Measurements from ENCODE around the gene DPPA5.

Gene DPPA5

DNA sequence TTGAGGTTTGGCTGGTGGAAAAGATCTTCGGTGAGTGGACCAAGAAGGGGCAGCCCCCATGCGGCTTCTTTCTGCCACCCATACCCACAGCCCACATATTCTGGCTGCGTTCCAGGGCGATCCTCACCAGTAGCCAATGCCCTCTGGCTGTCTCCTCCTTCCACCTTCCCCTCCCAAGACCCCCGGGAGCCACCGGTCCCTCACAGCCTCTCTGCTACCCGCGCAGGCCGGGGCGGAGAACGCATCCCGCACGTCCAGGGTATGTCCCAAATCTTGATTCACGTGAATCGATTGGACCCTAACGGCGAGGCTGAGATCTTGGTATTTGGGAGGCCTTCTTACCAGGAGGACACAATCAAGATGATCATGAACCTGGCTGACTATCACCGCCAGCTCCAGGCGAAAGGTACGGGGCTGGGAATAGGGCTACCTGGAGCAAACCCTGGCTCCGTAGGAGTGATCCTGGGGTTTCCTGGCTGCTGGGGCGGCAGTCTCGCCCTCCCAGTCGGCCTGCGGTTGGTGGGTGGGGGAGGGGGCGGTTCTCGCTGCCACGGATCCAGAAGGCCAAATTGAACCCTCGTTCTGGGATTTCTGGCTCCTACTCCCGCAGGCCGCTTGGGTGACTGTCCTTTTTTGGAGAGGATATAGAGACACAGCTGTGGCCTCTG lies 8.9 kb upstream of the DPPA5 start:
- no peak overlapping the region for H3K4me3 ChIP-seq (ENCODE audit: low read length, poor library complexity, severe bottlenecking)
- H3K9me3 ChIP-seq (ENCODE audit: insufficient read depth, low read depth, low read length) = no peaks in the 10 kb centered on the region
- no peak for TF ChIP-seq EZH2phosphoT487 (IDR thresholded peaks at IDR 0.05; ENCODE audit: borderline replicate concordance)
- TF ChIP-seq, protein P1, sequence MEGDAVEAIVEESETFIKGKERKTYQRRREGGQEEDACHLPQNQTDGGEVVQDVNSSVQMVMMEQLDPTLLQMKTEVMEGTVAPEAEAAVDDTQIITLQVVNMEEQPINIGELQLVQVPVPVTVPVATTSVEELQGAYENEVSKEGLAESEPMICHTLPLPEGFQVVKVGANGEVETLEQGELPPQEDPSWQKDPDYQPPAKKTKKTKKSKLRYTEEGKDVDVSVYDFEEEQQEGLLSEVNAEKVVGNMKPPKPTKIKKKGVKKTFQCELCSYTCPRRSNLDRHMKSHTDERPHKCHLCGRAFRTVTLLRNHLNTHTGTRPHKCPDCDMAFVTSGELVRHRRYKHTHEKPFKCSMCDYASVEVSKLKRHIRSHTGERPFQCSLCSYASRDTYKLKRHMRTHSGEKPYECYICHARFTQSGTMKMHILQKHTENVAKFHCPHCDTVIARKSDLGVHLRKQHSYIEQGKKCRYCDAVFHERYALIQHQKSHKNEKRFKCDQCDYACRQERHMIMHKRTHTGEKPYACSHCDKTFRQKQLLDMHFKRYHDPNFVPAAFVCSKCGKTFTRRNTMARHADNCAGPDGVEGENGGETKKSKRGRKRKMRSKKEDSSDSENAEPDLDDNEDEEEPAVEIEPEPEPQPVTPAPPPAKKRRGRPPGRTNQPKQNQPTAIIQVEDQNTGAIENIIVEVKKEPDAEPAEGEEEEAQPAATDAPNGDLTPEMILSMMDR (conservative IDR thresholded peaks at IDR 0.05; ENCODE audit: low read length) = no peak
- no peaks in the 10 kb centered on the region for H3K79me2 ChIP-seq (ENCODE audit: insufficient read depth, low read length)
- no peaks in the 10 kb centered on the region for H3K4me1 ChIP-seq (ENCODE audit: insufficient read depth, low read length, poor library complexity, severe bottlenecking)
- no peaks in the 10 kb centered on the region for H3K9me2 ChIP-seq (replicated peaks; ENCODE audit: low read depth, low read length)
- H3K36me3 ChIP-seq (ENCODE audit: insufficient read depth, low read length) = no peaks in the 10 kb centered on the region
- no peak overlapping the region for H3K4me2 ChIP-seq (ENCODE audit: low read depth, low read length, poor library complexity, severe bottlenecking)
- no peaks in the 10 kb centered on the region for H3F3A ChIP-seq (ENCODE audit: low read depth)
- H3K27me3 ChIP-seq (ENCODE audit: insufficient read depth, low read length, poor library complexity, severe bottlenecking) = no peaks in the 10 kb centered on the region
- H3K9ac ChIP-seq (ENCODE audit: low read depth, low read length, poor library complexity, severe bottlenecking) = no peak overlapping the region
- H4K20me1 ChIP-seq (ENCODE audit: insufficient read depth, low read length, poor library complexity, severe bottlenecking) = no peaks in the 10 kb centered on the region
- H2AFZ ChIP-seq (ENCODE audit: low read length) = no peak overlapping the region

DNA sequence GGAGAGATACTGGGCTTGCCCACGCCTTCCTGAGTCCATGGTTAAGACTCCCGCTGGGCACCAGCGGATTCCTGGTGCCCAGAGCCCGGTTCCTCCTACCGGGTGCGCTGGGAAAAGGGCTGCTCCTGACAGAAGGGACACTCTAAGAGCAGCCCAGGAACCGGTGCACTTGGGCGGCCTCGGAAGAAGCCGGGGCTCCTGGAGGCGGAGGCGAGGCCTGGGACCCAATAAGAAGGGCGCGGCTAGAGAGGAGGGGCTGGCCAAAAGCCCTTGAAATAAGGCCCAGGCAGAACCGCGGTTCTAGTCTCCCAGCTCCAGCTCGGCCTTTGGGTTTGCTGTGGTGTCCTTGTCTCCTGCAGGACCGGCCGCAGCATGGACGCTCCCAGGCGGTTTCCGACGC lies 8.3 kb upstream of the DPPA5 start, which contains the start of gene KHDC3L:
Gene KHDC3L, plus strand, starts transcription at position 301 of the 400 bp plus-strand sequence. Its CDS starts 72 bp downstream, at position 373.
- no peak for TF ChIP-seq EZH2phosphoT487 (IDR thresholded peaks at IDR 0.05; ENCODE audit: borderline replicate concordance)
- TF ChIP-seq, protein P1 (conservative IDR thresholded peaks at IDR 0.05; ENCODE audit: low read length) = no peak
- Histone ChIP-seq H3K4me3 (ENCODE audit: low read length, poor library complexity, severe bottlenecking) (no peak within 1 kb of the TSS), H3K9me3 (ENCODE audit: insufficient read depth, low read depth, low read length) (no peaks in the 10 kb centered on the region), H3K27me3 (ENCODE audit: insufficient read depth, low read length, poor library complexity, severe bottlenecking) (no peaks in the 10 kb centered on the region), H3K4me1 (ENCODE audit: insufficient read depth, low read length, poor library complexity, severe bottlenecking) (no peaks in the 10 kb centered on the region), H3K9ac (ENCODE audit: low read depth, low read length, poor library complexity, severe bottlenecking) (no peak within 1 kb of the TSS), H2AFZ (ENCODE audit: low read length) (no peak within 1 kb of the TSS), H3K9me2 (replicated peaks; ENCODE audit: low read depth, low read length) (no peaks in the 10 kb centered on the region), H3K4me2 (ENCODE audit: low read depth, low read length, poor library complexity, severe bottlenecking) (no peak within 1 kb of the TSS), H3K79me2 (ENCODE audit: insufficient read depth, low read length) (no peaks in the 10 kb centered on the region), H3F3A (ENCODE audit: low read depth) (no peaks in the 10 kb centered on the region), H3K36me3 (ENCODE audit: insufficient read depth, low read length) (no peaks in the 10 kb centered on the region), H4K20me1 (ENCODE audit: insufficient read depth, low read length, poor library complexity, severe bottlenecking) (no peaks in the 10 kb centered on the region)

DNA sequence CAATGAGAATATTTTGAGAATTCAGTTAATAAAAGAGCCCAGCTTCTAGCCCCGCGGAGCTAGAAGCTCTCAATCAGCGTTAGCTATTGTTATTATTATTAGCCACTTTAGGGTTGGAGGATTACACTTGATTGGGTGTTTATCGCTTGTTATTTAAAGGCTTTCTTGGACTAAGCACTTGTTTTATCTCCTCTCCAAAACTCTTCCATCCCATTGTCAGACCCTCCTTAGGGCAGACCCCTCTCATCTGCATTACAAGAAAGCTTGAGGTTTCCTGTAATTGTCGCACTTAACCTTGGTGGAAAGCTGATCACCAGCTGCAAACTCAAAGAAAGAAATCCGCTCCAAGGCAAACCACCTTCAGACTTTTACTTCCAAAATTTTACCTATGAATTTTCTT lies 4.8 kb downstream of the DPPA5 start:
- no peaks in the 10 kb centered on the region for H3K79me2 ChIP-seq (ENCODE audit: insufficient read depth, low read length)
- H3K9me2 ChIP-seq (replicated peaks; ENCODE audit: low read depth, low read length) = no peaks in the 10 kb centered on the region
- H3K9ac ChIP-seq (ENCODE audit: low read depth, low read length, poor library complexity, severe bottlenecking) = no peak overlapping the region
- TF ChIP-seq, protein P1 (conservative IDR thresholded peaks at IDR 0.05; ENCODE audit: low read length) = no peak
- TF ChIP-seq EZH2phosphoT487 (IDR thresholded peaks at IDR 0.05; ENCODE audit: borderline replicate concordance) = no peak
- no peaks in the 10 kb centered on the region for H4K20me1 ChIP-seq (ENCODE audit: insufficient read depth, low read length, poor library complexity, severe bottlenecking)
- no peak overlapping the region for H3K4me2 ChIP-seq (ENCODE audit: low read depth, low read length, poor library complexity, severe bottlenecking)
- H3K4me3 ChIP-seq (ENCODE audit: low read length, poor library complexity, severe bottlenecking) = no peak overlapping the region
- H3K36me3 ChIP-seq (ENCODE audit: insufficient read depth, low read length) = no peaks in the 10 kb centered on the region
- no peaks in the 10 kb centered on the region for H3K27me3 ChIP-seq (ENCODE audit: insufficient read depth, low read length, poor library complexity, severe bottlenecking)
- no peak overlapping the region for H2AFZ ChIP-seq (ENCODE audit: low read length)
- H3K4me1 ChIP-seq (ENCODE audit: insufficient read depth, low read length, poor library complexity, severe bottlenecking) = no peaks in the 10 kb centered on the region
- H3K9me3 ChIP-seq (ENCODE audit: insufficient read depth, low read depth, low read length) = no peaks in the 10 kb centered on the region
- H3F3A ChIP-seq (ENCODE audit: low read depth) = no peaks in the 10 kb centered on the region
